Calu3 (cell line): ENCODE measurements around the gene SNX12. TPM values are rescaled to one million over a fixed set of nuclear protein-coding genes. Genes with fewer than 3 reads are reported as not detected.

Experiments used
- BruUV-seq: library from RNA; stranded (reverse); fragments of 400-500 nt; replicated peaks from 2 replicates; lab custom pipeline; 2021; lab: Mats Ljungman, UMichigan
- CTCF ChIA-PET: fragments of 300-600 bp; sonication (Branson Sonifier 250); formaldehyde crosslinking; loops from one replicate; lab custom pipeline; 2022; ENCODE audit warnings: antibody characterized with exemption; lab: Charles Lee
- DNase-seq: peaks from one replicate; pipeline ENCODE4 v3.0.0; 2022
- H3K27ac Mint-ChIP-seq: one replicate; pipeline ENCODE4 v1.8.0; 2022; ENCODE audit warnings: mixed read lengths; ENCODE audit not compliant: unreplicated experiment
- H3K27me3 Mint-ChIP-seq: one replicate; pipeline ENCODE4 v1.8.0; 2022; ENCODE audit warnings: mixed read lengths; ENCODE audit not compliant: unreplicated experiment
- H3K36me3 Mint-ChIP-seq: one replicate; pipeline ENCODE4 v1.8.0; 2022; ENCODE audit warnings: mild to moderate bottlenecking, moderate library complexity, mixed read lengths; ENCODE audit not compliant: insufficient read depth, unreplicated experiment
- H3K4me1 Mint-ChIP-seq: one replicate; pipeline ENCODE4 v1.8.0; 2022; ENCODE audit warnings: mild to moderate bottlenecking, low read depth, mixed read lengths; ENCODE audit not compliant: unreplicated experiment
- H3K4me3 Mint-ChIP-seq: one replicate; pipeline ENCODE4 v1.8.0; 2022; ENCODE audit warnings: mild to moderate bottlenecking, low read depth, moderate library complexity, mixed read lengths; ENCODE audit not compliant: unreplicated experiment
- H3K9me3 Mint-ChIP-seq: one replicate; pipeline ENCODE4 v1.8.0; 2022; ENCODE audit warnings: low read depth, mixed read lengths; ENCODE audit not compliant: unreplicated experiment
- intact Hi-C: fragments of 100-400 bp; cut with micrococcal nuclease; formaldehyde crosslinking; loops from one replicate; pipeline ENCODE4 v1.10.0; 2022; ENCODE audit not compliant: unreplicated experiment
- total RNA-seq: library from RNA; stranded (reverse); gene quantifications from 2 replicates; pipeline ENCODE4 v1.2.3, GENCODE V29; 2022
- TF ChIP-seq, protein P1 (sequence below): fragments of 200-600 bp; IDR thresholded peaks from one replicate; pipeline ENCODE4 v1.8.0; 2022; ENCODE audit warnings: antibody characterized with exemption; ENCODE audit not compliant: unreplicated experiment

Gene SNX12
- total RNA-seq, 1 experiment from 2014 or later: 82.7 TPM

DNA sequence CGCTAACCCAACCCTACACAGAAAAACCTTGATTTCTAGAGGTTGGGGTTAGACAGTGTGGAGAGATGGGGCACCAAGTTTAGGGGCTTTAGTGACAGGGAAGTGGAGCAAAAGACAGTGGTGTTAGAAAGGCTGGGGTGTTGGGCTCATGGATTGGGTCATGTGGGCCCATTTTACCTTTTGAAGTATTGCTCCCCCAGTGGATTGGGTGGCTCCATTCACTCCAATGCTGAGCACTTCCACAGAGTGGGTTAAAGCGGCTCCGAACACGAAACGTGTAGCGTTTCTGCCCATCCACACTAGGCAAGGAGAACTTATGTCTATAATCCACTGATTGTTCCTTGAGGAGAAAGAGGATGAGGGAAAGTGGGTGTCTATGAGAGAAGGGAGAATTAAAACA, 40.9 kb upstream of the SNX12 start:
- no peaks in the 10 kb centered on the region for H3K36me3 Mint-ChIP-seq
- H3K4me1 Mint-ChIP-seq: peaks cover 18% of the 10 kb centered on the region
- no peaks in the 10 kb centered on the region for H3K9me3 Mint-ChIP-seq
- CTCF ChIA-PET: no interaction called here
- DNase-seq: no peak
- TF ChIP-seq, protein P1, sequence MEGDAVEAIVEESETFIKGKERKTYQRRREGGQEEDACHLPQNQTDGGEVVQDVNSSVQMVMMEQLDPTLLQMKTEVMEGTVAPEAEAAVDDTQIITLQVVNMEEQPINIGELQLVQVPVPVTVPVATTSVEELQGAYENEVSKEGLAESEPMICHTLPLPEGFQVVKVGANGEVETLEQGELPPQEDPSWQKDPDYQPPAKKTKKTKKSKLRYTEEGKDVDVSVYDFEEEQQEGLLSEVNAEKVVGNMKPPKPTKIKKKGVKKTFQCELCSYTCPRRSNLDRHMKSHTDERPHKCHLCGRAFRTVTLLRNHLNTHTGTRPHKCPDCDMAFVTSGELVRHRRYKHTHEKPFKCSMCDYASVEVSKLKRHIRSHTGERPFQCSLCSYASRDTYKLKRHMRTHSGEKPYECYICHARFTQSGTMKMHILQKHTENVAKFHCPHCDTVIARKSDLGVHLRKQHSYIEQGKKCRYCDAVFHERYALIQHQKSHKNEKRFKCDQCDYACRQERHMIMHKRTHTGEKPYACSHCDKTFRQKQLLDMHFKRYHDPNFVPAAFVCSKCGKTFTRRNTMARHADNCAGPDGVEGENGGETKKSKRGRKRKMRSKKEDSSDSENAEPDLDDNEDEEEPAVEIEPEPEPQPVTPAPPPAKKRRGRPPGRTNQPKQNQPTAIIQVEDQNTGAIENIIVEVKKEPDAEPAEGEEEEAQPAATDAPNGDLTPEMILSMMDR: no peak
- H3K27ac Mint-ChIP-seq: no peak overlapping the region
- H3K4me3 Mint-ChIP-seq: no peak overlapping the region
- BruUV-seq: no TSS peak
- no peaks in the 10 kb centered on the region for H3K27me3 Mint-ChIP-seq
- intact Hi-C loops: no loop called here

DNA sequence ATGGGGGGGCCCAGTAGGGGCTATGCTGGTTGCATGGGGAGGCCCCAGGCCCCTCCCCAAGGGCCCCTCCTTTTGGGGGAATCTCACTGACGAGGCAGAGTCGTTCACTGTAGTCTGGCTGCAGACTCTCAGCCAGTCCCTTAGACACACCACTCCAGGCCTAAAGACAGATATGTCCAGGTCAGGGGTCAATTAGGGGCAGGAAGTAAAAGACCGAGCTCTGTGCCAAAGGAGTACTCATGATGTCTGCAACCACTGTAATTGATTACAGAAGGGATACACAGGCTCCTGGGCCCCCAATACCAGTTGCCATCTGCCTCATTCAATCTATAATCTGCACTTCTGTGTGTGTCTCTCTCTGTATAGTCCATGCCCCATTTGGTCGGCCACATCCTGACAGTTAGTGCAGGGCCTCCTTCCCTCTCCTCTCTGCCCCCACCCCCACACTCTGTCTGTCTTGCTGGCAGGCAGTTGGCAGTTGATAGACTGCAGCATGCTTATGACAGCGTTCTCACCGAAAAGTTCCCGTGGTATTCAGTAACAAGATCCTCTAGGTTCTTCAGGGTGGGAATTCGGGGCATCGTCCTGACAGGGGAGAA, 39.7 kb upstream of the SNX12 start:
- Mint-ChIP-seq H3K36me3 (no peaks in the 10 kb centered on the region), H3K4me1 (peaks cover 23% of the 10 kb centered on the region), H3K4me3 (no peak overlapping the region), H3K9me3 (no peaks in the 10 kb centered on the region), H3K27ac (no peak overlapping the region), H3K27me3 (no peaks in the 10 kb centered on the region)
- intact Hi-C loops: no loop called here
- BruUV-seq: no TSS peak
- CTCF ChIA-PET: no interaction called here
- no peak for DNase-seq
- TF ChIP-seq, protein P1: no peak

DNA sequence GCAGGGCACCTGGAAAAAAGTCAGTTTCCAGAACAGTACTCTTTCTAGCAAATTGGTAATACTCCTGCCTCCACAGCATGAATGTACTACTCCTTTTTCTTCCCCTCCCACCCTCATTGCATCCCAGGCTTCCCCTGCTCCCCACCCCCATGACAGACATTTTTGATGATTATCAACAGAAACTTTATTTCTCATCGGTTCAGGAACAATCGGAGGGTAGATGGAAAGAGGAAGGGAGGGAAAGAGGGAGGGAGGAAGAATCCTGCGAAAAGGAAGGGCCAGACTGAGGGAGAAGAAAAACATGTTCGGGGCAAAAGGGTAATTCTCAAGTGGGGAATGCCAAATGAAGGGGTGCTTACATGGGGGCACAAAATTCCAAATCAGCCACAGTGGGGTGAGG, 39.1 kb upstream of the SNX12 start:
- no peaks in the 10 kb centered on the region for H3K27me3 Mint-ChIP-seq
- CTCF ChIA-PET: no interaction called here
- TF ChIP-seq, protein P1: no peak
- no peak overlapping the region for H3K4me3 Mint-ChIP-seq
- H3K36me3 Mint-ChIP-seq: no peaks in the 10 kb centered on the region
- intact Hi-C loops: no loop called here
- DNase-seq: no peak
- no peaks in the 10 kb centered on the region for H3K9me3 Mint-ChIP-seq
- peaks cover 20% of the 10 kb centered on the region for H3K4me1 Mint-ChIP-seq
- H3K27ac Mint-ChIP-seq: no peak overlapping the region
- BruUV-seq: no TSS peak

DNA sequence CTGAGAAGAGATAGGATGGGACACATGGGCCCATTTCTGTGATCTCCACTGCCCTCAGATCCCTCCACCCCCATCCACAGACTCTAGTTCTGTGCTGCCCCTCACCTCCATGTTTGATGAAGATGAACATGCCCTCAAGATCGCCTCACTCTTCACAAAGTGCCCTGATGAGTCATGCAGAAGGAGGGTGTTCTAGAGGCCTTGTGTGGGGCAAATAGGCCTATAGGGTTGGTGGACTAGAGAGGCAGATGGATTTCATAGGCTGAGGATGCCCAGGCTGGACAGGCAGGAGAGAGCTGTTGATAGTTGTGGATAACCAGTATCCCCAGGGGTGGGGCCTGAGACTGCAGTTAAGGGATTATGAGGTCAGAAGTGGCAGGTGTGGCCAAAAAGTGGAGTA, 38.3 kb upstream of the SNX12 start, which contains the start of gene CXorf65:
TSS of gene CXorf65 (minus strand) at position 314 of the 400 bp plus-strand sequence. CDS start at position 130, 184 bp downstream.
- CTCF ChIA-PET: no interaction called here
- intact Hi-C loops: no loop called here
- H3K36me3 Mint-ChIP-seq: no peaks in the 10 kb centered on the region
- H3K27ac Mint-ChIP-seq: no peak within 1 kb of the TSS
- TF ChIP-seq, protein P1: no peak
- DNase-seq: no peak
- no peaks in the 10 kb centered on the region for H3K27me3 Mint-ChIP-seq
- H3K4me1 Mint-ChIP-seq: peaks cover 12% of the 10 kb centered on the region
- BruUV-seq: no TSS peak
- no peaks in the 10 kb centered on the region for H3K9me3 Mint-ChIP-seq
- H3K4me3 Mint-ChIP-seq: no peak within 1 kb of the TSS
